ENCODE results near the gene SEPTIN7.

DNA sequence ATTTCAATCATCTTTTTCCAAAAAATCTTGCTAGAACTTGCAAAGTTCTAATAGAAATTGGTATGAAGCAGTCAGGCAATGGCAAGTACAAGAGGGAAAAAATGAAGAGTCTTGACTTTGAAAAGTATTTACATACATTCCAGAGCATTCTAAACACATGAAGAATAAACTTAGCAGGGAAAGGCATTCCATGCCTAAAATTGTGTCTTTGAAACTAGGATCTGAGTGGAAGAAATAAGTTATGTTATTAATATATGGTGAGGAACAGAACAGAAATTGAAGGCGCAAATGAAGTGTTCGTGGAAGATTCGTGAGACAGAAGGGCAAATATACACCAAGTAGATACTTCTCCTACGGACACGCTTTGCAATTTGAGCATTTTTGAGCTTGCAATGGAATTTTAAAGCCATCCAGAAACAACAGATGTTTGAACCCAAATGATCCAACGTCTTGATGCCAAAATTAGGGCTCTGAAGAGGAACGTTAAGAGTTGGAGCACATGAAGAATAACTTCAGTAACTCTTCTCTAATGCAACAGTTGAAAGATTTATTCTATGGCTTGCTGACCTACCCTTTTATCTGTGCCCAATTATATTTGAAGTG is 40.6 kb upstream of the SEPTIN7 start:
- TF ChIP-seq, protein P1, sequence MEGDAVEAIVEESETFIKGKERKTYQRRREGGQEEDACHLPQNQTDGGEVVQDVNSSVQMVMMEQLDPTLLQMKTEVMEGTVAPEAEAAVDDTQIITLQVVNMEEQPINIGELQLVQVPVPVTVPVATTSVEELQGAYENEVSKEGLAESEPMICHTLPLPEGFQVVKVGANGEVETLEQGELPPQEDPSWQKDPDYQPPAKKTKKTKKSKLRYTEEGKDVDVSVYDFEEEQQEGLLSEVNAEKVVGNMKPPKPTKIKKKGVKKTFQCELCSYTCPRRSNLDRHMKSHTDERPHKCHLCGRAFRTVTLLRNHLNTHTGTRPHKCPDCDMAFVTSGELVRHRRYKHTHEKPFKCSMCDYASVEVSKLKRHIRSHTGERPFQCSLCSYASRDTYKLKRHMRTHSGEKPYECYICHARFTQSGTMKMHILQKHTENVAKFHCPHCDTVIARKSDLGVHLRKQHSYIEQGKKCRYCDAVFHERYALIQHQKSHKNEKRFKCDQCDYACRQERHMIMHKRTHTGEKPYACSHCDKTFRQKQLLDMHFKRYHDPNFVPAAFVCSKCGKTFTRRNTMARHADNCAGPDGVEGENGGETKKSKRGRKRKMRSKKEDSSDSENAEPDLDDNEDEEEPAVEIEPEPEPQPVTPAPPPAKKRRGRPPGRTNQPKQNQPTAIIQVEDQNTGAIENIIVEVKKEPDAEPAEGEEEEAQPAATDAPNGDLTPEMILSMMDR (conservative IDR thresholded peaks at IDR 0.05; ENCODE audit: low read depth, low read length), result no peak
- TF ChIP-seq EZH2 (IDR thresholded peaks at IDR 0.05; ENCODE audit: low read length, unreplicated experiment), result no peak
- TF ChIP-seq EZH2phosphoT487 (IDR thresholded peaks at IDR 0.05; ENCODE audit: borderline replicate concordance, low read length), result no peak

Data from PC-3 (cell line).